B cell (primary cell): ENCODE data around the gene CZIB.

Experiments used
- CTCF ChIP-seq: fragments of 200-600 bp; IDR thresholded peaks from one replicate; pipeline ENCODE4 v1.8.0; 2022; ENCODE audit warnings: antibody characterized with exemption, mild to moderate bottlenecking
- EZH2 ChIP-seq: IDR thresholded peaks from 2 replicates; pipeline ENCODE4 v1.6.1; 2012; ENCODE audit warnings: borderline replicate concordance, low read depth, mild to moderate bottlenecking, moderate library complexity, low read length; ENCODE audit not compliant: insufficient read depth, poor library complexity, severe bottlenecking

GRCh38 chr1:53182716-53183094, 37.7 kb downstream of the CZIB start:
- TF ChIP-seq CTCF (no peak), EZH2 (no peak)
